Heart left ventricle (tissue), 16 donors: Measurements from ENCODE around the gene PRKAR1B. TPM values are rescaled to one million over a fixed set of nuclear protein-coding genes. Genes with fewer than 3 reads are reported as not detected.

Experiments
- ATAC-seq, 4 donors: fragments of 200-7000 bp; cut with Tn5 transposase; one replicate each; pipeline ENCODE4 v1.9.1; 2020 to 2022; ENCODE audit warnings: moderate library complexity in 4 of 4, mild to moderate bottlenecking in 3 of 4, moderate number of reproducible peaks in 1 of 4
- DNase-seq, 5 donors: peaks; one replicate each; pipeline ENCODE4 v3.0.0-alpha.2; 2020
- H3K27ac ChIP-seq, 12 donors: fragments of 200-600 bp; sonication (generic) in 4 of 12; one replicate each; pipeline versions ENCODE4 v1.5.0 to v1.8.0; 2016 to 2022; ENCODE audit warnings: mild to moderate bottlenecking in 2 of 12
- H3K27me3 ChIP-seq, 9 donors: fragments of 200-600 bp; sonication (generic) in 2 of 9; one replicate each; pipeline versions ENCODE4 v1.5.1 to v1.8.0; 2016 to 2022; ENCODE audit warnings: mild to moderate bottlenecking in 3 of 9
- H3K36me3 ChIP-seq, 9 donors: fragments of 200-600 bp; sonication (generic) in 2 of 9; one replicate each; pipeline versions ENCODE4 v1.5.0 to v1.8.0; 2018 to 2022; ENCODE audit warnings: mild to moderate bottlenecking in 2 of 9
- H3K4me1 ChIP-seq, 12 donors: fragments of 200-600 bp; sonication (generic) in 4 of 12; one replicate each; pipeline versions ENCODE4 v1.5.0 to v1.8.0; 2016 to 2022; ENCODE audit warnings: mild to moderate bottlenecking in 3 of 12
- H3K4me3 ChIP-seq, 12 donors: fragments of 200-600 bp; sonication (generic) in 4 of 12; one replicate each; pipeline versions ENCODE4 v1.5.0 to v1.8.0; 2017 to 2022; ENCODE audit warnings: mild to moderate bottlenecking in 9 of 12, moderate library complexity in 4 of 12
- H3K9me3 ChIP-seq, 12 donors: fragments of 200-600 bp; sonication (generic) in 4 of 12; one replicate each; pipeline versions ENCODE4 v1.5.0 to v1.8.0; 2016 to 2022; ENCODE audit warnings: mild to moderate bottlenecking in 1 of 12
- POLR2A ChIP-seq, 2 donors: fragments of 450-650 bp; IDR thresholded peaks; one replicate each; pipeline ENCODE4 v1.6.1; 2017; ENCODE audit warnings: antibody characterized with exemption in 2 of 2, mild to moderate bottlenecking in 2 of 2, moderate library complexity in 2 of 2
- WGBS, 4 donors: extraction: QIAGEN DNeasy Blood & Tissue Kit in 2 of 4; methylation state at CpG; one replicate each; pipeline versions ENCODE4 v1.1.5 to v1.1.7; 2013 to 2018; 5-methylcytosine and 5-hydroxymethylcytosine counted together
- intact Hi-C, 10 donors: fragments of 100-400 bp; cut with DNase I; formaldehyde crosslinking; loops; one replicate each; pipeline versions ENCODE4 v1.11.1 to v1.14.2; 2022
- polyA plus RNA-seq, 2 donors: library from polyadenylated mRNA; stranded (reverse); fragments of 200-250 nt; gene quantifications; one replicate each; pipeline ENCODE4 v1.2.3, GENCODE V29; 2013
- total RNA-seq, 9 donors: library from RNA; depleted of rRNA in 2 of 9; stranded (reverse); fragments of >200 nt in 2 of 9; fragmentation: NEBNext Ultra II Directional in 3 of 9; extraction: Animal tissue kit (Norgen Biotek cat#: 25700) in 3 of 9; gene quantifications; one replicate each; pipeline versions ENCODE4 v1.1.0 to v1.2.4, GENCODE V29; 2016 to 2023
- TF ChIP-seq, protein P1 (sequence below), 12 donors: fragments of 200-600 bp; sonication (generic) in 4 of 12; IDR thresholded peaks; one replicate each; pipeline versions ENCODE4 v1.5.0 to v1.8.0; 2018 to 2022; ENCODE audit warnings: antibody characterized with exemption in 12 of 12, mild to moderate bottlenecking in 5 of 12
- donor health status: ischemic (EF 13 %, LVEDD 7.1; RV severe dilation, severe dysfunction).
- donor health status: healthy with polysubstance abuse.
- donor health status: DM: no; HTN: yes; CAD: no.
- donor health status: DM: no; HTN: no; CAD: no.
- donor health status: ischemic (EF 25% LVEDD 6.9; RV normal size, moderate dysfunction).
- donor health status: ischemic (EF 25% LVEDD 5.7; RV mildly dilated, moderate dysfunction).
- donor health status: healthy.
- donor health status: DM: yes; HTN: yes; CAD: no.
- donor health status: ischemic (EF 35%, LVEDD 5.7; RV mildly dilated, moderate dysfunction).
- donor health status: nonischemic (EF 11% LVEDD 7.7; RV severe dilation, severe dysfunction).
- donor health status: DM: yes; HTN: yes; CAD: no.
- donor health status: PGD.
- donor health status: ischemic (EF 29% LVEDD 5.4; RV normal size, mild dysfunction).
- donor health status: nonischemic (EF 23%, LVEDD 6.1; RV moderate dilation, normal function).

PRKAR1B gene
- total and polyA plus RNA-seq, 11 donors: 4.1 to 22.2 (median 17.9) TPM

DNA sequence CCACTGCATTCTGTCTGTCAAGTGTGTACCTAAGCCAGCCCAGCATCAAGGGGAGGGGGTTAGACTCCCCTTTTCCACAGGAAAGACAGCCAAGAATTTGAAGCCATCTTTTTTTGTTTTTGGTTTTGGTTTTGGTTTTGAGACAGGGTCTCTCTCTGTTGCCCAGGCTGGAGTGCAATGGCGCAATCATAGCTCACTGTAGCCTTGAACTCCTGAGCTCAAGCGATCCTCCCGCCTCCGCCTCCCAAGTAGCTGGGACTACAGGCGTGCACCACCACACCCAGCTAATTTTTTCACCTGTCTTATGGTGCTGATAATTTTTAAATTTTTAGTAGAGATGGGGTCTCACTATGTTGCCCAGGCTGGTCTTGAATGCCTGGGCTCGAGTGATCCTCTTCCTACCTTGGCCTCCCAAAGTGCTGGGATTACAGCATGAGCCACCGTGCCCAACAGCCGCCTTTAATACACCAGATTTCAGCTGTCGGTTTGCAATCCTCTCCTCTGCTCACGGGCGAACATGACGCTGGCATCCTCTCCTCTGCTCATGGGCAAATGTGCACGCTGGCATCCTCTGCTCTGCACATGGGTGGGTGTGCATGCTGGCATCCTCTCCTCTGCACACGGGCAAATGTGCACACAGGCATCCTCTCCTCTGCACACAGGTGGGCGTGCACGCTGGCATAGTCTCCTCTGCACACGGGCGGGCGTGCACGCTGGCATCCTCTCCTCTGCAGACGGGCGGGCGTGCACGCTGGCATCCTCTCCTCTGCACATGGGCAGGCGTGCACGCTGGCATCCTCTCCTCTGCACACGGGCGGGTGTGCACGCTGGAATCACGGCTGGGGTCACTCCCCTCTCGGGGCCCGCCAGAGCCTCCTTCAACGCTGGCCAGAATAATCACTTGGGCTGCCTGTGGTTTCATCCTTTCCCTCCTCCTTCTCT, 151.4 kb downstream of the PRKAR1B start:
- no peak overlapping the region for H3K4me3 ChIP-seq
- H3K27ac ChIP-seq: no peak overlapping the region
- no peaks in the 10 kb centered on the region for H3K27me3 ChIP-seq
- DNase-seq (no peak), ATAC-seq (no peak)
- peaks cover 0 to 4% (median 0%) of the 10 kb centered on the region in 9 donors for H3K36me3 ChIP-seq
- H3K4me1 ChIP-seq: peaks cover 0 to 12% (median 0%) of the 10 kb centered on the region in 12 donors
- WGBS, 4 donors: 87 to 93% (median 92%) methylated on average over 33 of the region's 33 CpGs
- H3K9me3 ChIP-seq: no peaks in the 10 kb centered on the region
- TF ChIP-seq, protein P1, sequence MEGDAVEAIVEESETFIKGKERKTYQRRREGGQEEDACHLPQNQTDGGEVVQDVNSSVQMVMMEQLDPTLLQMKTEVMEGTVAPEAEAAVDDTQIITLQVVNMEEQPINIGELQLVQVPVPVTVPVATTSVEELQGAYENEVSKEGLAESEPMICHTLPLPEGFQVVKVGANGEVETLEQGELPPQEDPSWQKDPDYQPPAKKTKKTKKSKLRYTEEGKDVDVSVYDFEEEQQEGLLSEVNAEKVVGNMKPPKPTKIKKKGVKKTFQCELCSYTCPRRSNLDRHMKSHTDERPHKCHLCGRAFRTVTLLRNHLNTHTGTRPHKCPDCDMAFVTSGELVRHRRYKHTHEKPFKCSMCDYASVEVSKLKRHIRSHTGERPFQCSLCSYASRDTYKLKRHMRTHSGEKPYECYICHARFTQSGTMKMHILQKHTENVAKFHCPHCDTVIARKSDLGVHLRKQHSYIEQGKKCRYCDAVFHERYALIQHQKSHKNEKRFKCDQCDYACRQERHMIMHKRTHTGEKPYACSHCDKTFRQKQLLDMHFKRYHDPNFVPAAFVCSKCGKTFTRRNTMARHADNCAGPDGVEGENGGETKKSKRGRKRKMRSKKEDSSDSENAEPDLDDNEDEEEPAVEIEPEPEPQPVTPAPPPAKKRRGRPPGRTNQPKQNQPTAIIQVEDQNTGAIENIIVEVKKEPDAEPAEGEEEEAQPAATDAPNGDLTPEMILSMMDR (IDR thresholded peaks at IDR 0.05): no peak
- TF ChIP-seq POLR2A (IDR thresholded peaks at IDR 0.05): no peak
- intact Hi-C loops: no loop called here

DNA sequence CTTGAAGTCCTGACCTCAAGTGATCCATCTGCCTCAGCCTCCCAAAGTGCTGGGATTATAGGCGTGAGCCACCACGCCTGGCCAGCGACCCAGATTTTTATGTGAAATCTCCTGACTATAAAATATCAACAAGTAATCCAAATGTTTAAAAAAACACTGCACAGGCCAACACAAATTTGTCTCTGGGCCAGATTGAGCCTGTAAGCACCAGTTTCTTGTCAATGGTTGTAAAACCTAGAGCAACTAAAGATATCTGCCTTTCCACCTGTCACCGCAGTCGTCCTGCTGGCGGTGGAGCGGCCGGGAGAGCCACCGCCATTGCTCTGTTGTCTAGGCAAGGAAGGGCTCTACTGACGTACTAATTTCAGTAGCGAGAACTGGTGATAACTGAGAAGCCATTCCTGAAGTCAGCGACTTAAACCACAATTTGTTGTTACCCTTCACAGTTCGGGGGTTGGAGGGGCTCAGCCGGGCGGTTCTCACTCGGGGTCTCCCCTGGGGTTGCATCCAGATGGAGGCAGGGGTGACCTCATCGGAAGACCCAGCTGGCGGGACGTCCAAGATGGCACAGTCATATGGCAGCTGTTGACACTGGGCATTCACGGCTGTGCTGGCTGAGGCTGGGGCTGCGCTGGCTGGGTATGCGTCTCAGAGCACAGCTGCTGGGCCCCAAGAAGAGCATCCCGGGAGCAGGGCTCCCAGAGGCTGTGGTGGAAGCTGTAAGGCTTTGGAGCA, 152.3 kb downstream of the PRKAR1B start:
- Histone ChIP-seq H3K27me3 (no peaks in the 10 kb centered on the region), H3K4me3 (no peak overlapping the region), H3K27ac (peak overlapping the region in 2 of 12 donors; percentile 52 to 60), H3K36me3 (peaks cover 0 to 4% (median 0%) of the 10 kb centered on the region in 9 donors), H3K4me1 (peaks cover 0 to 13% (median 0%) of the 10 kb centered on the region in 12 donors), H3K9me3 (no peaks in the 10 kb centered on the region)
- TF ChIP-seq, protein P1 (IDR thresholded peaks at IDR 0.05): no peak
- no peak for TF ChIP-seq POLR2A (IDR thresholded peaks at IDR 0.05)
- ATAC-seq (peak in 1 of 4 donors; percentile 25), DNase-seq (no peak)
- WGBS, 4 donors: 85 to 95% (median 89%) methylated on average over 19 to 23 of the region's 23 CpGs
- intact Hi-C loops: no loop called here

GRCh38 chr7:573933-574381, 153.1 kb downstream of the PRKAR1B start:
- DNase-seq (no peak), ATAC-seq (peak in 1 of 4 donors; percentile 11)
- H3K36me3 ChIP-seq: peaks cover 0 to 4% (median 0%) of the 10 kb centered on the region in 9 donors
- no peak overlapping the region for H3K4me3 ChIP-seq
- H3K9me3 ChIP-seq: no peaks in the 10 kb centered on the region
- TF ChIP-seq, protein P1 (IDR thresholded peaks at IDR 0.05): no peak
- TF ChIP-seq POLR2A (IDR thresholded peaks at IDR 0.05): no peak
- intact Hi-C loops: no loop called here
- H3K4me1 ChIP-seq: peaks cover 0 to 22% (median 4%) of the 10 kb centered on the region in 12 donors
- 90 to 94% (median 94%) methylated on average over 20 to 23 of the region's 23 CpGs for WGBS, 4 donors
- H3K27me3 ChIP-seq: no peaks in the 10 kb centered on the region
- H3K27ac ChIP-seq: peak overlapping the region in 3 of 12 donors; percentile 22 to 60 (median 52)
